NCI-H1092 (cell line): Measurements from ENCODE around the gene E4F1.

ENCODE experiments used
- DNase-seq: peaks from one replicate; lab custom pipeline; 2025; lab: John Stamatoyannopoulos, UW

Gene E4F1, protein sequence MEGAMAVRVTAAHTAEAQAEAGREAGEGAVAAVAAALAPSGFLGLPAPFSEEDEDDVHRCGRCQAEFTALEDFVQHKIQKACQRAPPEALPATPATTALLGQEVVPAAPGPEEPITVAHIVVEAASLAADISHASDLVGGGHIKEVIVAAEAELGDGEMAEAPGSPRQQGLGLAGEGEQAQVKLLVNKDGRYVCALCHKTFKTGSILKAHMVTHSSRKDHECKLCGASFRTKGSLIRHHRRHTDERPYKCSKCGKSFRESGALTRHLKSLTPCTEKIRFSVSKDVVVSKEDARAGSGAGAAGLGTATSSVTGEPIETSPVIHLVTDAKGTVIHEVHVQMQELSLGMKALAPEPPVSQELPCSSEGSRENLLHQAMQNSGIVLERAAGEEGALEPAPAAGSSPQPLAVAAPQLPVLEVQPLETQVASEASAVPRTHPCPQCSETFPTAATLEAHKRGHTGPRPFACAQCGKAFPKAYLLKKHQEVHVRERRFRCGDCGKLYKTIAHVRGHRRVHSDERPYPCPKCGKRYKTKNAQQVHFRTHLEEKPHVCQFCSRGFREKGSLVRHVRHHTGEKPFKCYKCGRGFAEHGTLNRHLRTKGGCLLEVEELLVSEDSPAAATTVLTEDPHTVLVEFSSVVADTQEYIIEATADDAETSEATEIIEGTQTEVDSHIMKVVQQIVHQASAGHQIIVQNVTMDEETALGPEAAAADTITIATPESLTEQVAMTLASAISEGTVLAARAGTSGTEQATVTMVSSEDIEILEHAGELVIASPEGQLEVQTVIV

GRCh38 chr16:2223221-2223941, at the start of gene E4F1:
Gene E4F1, plus strand, starts transcription at chr16:2223591. Its CDS starts 23 bp downstream, at chr16:2223614.
- DNase-seq = peak; percentile 99

DNA sequence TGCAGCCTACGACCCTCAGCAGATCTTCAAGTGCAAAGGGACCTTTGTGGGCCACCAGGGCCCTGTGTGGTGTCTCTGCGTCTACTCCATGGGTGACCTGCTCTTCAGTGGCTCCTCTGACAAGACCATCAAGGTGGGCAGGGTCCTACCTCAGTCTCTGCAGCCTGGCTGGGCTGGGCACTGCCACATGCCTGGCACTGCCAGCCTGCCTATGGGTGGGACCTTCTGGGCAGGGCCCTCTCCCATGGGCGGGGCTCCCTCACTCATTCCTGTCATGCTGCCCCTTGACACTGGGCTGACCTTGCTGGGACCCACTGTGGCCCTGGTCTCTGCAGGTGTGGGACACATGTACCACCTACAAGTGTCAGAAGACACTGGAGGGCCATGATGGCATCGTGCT, 49.5 kb upstream of the E4F1 start:
- DNase-seq = no peak

GRCh38 chr16:2174396-2175131, 48.8 kb upstream of the E4F1 start:
- no peak for DNase-seq

GRCh38 chr16:2175454-2175853, 47.9 kb upstream of the E4F1 start:
- DNase-seq = no peak

- no peak for DNase-seq
These were observed 47.3 kb upstream of the E4F1 start for GRCh38 chr16:2176047-2176446.

GRCh38 chr16:2177101-2177500, 46.3 kb upstream of the E4F1 start:
- no peak for DNase-seq

DNA sequence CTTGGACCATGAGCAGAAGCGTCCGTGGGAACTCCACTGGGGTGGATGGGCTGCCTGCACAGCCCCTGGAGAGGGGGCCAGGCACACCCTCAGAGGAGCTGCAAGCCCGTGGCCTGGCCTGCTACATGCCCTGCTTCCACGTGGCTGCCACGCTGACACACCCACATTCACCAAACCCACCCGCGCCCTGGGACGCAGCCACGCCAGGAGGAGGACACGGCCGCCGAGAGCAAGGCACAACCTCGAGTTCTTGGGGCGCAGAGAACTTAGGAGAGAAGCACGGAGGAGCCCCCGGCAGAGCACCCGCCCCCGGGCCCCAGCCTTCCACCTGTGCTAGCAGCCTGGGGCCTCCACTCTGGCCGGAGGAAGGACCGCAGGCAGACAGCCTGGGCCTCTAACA, 45.8 kb upstream of the E4F1 start:
- DNase-seq = no peak

- no peak for DNase-seq
These were observed 44.9 kb upstream of the E4F1 start for GRCh38 chr16:2178321-2179106.

DNA sequence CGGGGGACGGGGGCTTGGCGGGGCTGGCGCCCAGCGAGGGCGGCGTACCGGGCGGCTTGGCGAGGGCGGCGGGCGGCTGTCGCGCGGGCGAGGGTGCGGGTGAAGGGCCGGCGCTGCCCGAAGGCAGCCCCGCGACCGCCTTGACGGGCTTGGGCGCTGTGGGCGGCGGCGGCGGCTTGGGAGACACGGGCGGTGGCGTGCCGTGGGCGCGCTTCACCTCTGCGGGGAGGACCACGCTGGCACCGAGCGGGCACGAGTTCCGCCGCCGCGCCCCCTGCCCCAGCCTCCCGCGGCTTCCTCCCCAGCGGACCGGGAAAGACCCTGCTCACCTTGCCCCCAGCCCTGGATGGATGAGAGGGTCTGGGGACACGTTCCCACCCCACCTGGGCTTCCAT, 44.3 kb upstream of the E4F1 start:
- DNase-seq = no peak

DNA sequence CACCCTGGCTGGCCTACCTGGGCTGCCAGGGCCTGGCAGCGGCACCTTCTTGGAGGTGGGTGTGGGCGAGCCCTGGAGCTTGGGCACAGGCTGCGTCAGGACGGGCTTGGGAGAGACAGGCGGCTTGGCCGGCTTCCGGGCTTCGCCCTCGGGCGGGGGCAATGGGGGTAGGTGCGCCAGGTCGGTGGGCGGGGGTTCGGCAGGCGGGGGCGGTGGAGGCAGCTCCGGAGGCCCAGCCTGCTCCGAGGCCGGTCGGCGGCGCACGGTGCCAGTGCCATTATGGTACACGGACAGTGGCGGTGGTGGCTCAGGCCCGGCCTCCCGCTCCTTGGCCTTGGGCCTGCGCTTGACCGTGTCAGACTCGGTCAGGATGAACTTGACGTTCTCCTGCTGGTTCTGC, 43.8 kb upstream of the E4F1 start:
- no peak for DNase-seq

- no peak for DNase-seq
These were observed 42.9 kb upstream of the E4F1 start for GRCh38 chr16:2180461-2180860.

DNA sequence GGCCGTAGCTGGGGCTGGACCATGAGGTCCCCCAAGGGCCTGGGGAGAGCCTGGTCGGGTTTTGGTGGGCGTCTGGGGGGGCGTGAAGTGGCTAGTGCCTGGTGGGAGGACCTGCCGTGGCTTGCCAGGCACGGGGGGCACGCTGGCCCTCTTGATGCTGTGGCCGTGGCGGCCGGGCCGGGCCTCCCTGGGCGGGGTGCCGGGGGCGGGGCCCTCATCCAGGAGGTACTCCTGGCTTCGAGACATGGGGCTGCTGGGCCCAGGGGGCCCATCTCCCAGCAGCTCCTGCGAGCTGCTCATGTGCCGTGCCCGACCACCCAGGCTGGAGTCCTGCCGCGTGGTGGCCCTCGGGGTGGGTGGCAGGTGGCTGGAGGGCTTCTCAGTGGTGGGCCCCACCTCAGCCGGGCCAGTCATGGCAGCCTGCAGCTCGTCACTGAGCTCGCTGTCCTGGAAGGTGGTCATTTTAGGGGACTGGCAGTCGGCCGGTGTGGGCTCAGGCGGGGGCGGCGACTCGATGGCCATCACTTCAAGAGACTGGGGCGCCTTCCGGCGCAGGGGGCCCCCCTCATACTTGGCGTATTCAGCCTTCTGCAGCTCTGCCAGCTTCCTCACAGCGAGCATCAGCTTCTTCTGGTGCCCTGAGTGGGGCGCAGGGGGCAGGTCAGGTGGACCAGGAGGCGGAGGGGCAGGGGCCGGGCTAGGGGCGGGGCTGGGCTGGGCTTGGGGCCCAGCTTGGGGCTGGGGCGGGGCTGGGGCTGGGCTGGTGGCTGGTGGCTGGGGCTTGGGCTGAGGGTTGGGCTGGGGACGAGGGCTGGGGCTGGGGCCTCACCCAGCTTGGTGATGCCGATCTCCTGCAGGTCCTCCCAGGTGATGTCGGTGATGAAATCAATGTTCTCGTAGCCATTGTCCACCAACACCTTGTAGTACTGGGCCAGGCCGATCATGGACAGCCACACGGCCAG, 42.1 kb upstream of the E4F1 start:
- DNase-seq = no peak

DNA sequence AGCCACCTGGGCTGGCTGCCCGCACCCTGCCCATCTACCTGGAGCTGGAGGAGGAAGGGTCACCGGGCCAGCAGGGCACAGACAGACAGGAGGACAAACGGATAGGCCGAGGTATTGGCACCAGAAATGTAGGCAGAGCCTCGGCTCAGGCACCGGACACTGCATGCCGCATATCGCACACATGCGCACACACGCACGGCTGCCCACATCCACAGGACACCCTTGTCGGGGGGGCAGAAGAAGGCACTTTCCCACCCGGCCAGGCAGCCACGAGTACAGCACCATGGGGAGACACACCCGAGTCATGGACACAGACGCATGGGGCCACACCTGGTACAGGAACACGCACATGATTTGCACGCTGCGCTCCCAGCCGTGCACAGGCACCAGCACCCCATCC, 41.4 kb upstream of the E4F1 start:
- no peak for DNase-seq

DNA sequence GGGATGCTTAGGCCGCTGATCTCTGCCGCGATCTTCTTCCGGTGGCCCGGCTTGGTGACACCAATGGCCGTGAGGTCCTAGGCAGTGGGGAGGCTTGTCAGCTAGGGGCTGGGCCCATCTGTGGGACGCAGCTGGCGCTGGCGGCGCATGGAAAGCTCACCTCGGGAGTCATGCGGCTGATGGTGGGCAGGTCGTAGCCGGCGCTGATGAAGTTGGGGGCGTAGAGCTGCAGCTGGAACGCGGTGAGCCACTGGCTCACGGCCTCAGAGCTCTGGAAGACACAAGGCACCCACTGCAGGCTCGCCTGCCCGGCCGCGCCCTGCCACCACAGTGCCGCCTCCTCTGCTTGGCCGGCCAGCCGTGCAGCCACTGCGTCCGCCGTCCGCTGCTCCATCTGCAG, 39.7 kb upstream of the E4F1 start:
- no peak for DNase-seq

DNA sequence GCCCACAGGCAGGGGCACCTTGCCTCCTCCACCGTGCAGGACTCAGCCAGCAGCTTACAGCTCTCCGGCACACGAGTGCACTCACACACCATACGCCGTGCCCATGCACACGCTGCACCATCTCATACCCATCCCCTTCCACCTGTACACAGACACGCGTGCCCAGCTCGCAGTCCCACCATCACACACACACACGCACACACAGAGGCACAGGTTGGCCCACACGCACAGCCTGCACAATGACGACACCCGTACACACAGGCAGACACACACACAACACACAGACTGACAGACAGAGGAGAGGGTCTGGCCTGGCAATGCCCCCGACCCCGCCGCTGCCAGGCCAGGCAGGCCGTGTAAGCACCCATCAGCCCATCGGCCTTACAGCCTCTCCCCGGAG, 39.0 kb upstream of the E4F1 start:
- no peak for DNase-seq

DNA sequence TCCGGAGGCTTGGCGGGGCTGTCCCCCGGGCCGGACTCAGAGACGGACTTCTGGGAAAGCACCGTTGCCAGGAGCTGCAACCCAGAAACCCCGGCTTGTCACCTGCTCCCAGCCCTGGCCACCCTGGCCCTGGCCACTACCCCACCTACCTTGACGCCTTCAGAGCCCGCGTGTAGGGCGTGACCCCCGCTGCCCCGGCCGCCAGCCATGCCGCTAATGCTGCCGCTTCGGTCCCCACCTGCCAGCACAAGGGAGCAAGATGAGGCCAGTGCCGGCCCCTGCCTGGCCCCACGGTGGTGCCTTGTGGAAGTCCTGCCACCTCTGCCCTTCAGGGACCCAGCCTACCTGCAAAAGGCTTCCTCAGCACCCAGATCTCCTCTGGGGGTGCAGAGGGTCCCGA, 38.4 kb upstream of the E4F1 start:
- DNase-seq = no peak

DNA sequence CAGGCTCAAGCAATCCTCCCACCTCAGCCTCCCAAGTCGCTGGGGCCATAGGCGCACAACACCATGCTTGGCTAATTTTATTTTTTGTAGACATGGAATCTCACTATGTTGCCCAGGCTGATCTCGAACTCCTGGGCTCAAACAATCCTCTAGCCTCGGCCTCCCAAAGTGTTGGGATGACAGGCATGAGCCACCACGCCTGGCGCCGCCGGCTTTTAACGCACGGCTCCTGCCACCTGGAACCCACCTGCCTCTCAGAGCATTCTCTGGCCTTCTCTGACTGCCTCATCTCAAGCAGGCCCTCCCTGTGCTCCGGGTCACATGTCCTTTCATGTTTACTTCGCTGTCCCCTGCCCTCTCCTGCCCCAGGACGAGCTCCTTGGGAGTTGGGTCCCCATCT, 37.3 kb upstream of the E4F1 start:
- DNase-seq = no peak

GRCh38 chr16:2186505-2186904, 36.9 kb upstream of the E4F1 start:
- DNase-seq = no peak

DNA sequence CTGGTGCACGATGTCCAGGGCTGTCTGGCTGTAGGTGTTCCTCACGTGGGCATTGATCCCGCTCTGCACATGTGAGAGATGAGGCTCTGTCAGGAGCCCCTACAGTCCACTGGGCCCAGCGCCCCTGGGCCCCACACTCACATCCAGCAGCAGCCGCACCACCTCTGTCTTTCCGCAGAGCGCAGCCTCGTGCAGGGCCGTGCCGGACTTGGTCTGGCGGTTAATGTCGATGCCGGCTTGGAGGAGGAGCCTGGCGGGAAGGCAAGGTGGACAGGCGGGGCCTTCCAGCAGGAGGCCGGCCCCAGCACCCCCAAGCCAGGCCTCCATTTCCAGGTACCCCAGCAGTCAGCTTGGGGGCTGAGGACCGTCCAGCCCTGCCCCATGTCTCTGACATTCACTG, 36.2 kb upstream of the E4F1 start:
- no peak for DNase-seq

- DNase-seq = no peak
These were observed 35.0 kb upstream of the E4F1 start for GRCh38 chr16:2188395-2188794.
